Measurements from ENCODE around the gene NME5. TPM values are rescaled to one million over a fixed set of nuclear protein-coding genes. Genes with fewer than 3 reads are reported as not detected.

The NME5 gene
- total and polyA plus RNA-seq, 9 of the 15 experiments (the other 6 are each of a cell fraction or from before 2014, with no cell fraction given), result not detected

DNA sequence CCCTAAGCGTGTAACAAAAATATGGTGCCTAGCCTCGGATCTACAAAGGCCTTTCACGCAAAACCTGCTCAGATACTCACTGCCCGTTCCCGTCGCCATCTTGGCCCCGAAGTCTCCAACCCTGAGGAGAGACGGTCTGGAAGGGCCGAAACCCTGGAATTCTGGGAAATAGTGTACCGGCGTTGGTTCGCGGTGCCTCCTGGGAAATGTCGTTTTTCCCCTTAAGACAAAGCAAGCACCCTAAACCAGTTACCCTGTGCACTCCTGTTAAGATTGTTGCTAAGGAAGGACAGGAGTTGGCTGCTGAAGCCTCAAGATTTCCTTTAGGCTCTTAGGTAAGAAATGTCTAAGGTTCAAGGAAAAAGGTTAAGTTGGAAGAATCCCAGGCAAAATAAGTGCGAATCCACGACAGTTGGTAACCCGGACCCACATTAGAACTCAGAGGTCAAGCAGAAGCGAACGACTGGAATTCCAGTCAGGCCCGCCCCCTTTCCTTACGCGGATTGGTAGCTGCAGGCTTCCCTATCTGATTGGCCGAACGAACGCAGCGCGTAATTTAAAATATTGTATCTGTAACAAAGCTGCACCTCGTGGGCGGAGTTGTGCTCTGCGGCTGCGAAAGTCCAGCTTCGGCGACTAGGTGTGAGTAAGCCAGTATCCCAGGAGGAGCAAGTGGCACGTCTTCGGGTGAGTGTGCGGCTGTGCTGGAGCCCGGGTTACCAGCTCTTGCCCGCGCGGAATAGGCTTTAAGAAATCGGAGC is 39.5 kb upstream of the NME5 start, which contains the start of the genes BRD8 and KIF20A (continued):
- no peak for TF ChIP-seq WHSC1 (IDR thresholded peaks at IDR 0.05; ENCODE audit: low read length)
- TF ChIP-seq ZFP36 (IDR thresholded peaks at IDR 0.05; ENCODE audit: low read depth, low read length, partially characterized antibody), result no peak
- peak; percentile 92 for TF ChIP-seq HCFC1 (IDR thresholded peaks at IDR 0.05; ENCODE audit: low read depth, low read length)
- TF ChIP-seq, protein P1, sequence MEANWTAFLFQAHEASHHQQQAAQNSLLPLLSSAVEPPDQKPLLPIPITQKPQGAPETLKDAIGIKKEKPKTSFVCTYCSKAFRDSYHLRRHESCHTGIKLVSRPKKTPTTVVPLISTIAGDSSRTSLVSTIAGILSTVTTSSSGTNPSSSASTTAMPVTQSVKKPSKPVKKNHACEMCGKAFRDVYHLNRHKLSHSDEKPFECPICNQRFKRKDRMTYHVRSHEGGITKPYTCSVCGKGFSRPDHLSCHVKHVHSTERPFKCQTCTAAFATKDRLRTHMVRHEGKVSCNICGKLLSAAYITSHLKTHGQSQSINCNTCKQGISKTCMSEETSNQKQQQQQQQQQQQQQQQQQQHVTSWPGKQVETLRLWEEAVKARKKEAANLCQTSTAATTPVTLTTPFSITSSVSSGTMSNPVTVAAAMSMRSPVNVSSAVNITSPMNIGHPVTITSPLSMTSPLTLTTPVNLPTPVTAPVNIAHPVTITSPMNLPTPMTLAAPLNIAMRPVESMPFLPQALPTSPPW (CRISPR knock-in tag; IDR thresholded peaks at IDR 0.05), result peak; percentile 43; the same call in 1 of the 2 replicates
- TF ChIP-seq ZNF354B (CRISPR knock-in tag; IDR thresholded peaks at IDR 0.05), result no peak
- TF ChIP-seq KLF10 (CRISPR knock-in tag; IDR thresholded peaks at IDR 0.05), result no peak
- TF ChIP-seq ZNF639 (CRISPR knock-in tag; conservative IDR thresholded peaks at IDR 0.05 in 1 of 2, IDR thresholded peaks at IDR 0.05 in 1 of 2), result peak in 1 of 2 experiments; percentile 82; a peak in 2 of 4 replicates
- peak; percentile 30 to 99; a peak in 2 of 4 replicates for TF ChIP-seq HDAC1 (IDR thresholded peaks at IDR 0.05)
- peak; percentile 6; the same call in 1 of the 2 replicates for TF ChIP-seq CTBP1 (IDR thresholded peaks at IDR 0.05; ENCODE audit: borderline replicate concordance)
- TF ChIP-seq ZFX (CRISPR knock-in tag; IDR thresholded peaks at IDR 0.05), result peak; percentile 98
- peak; percentile 80 for TF ChIP-seq MTA2 (IDR thresholded peaks at IDR 0.05; ENCODE audit: low read depth)
- 0 out of 2 replicates have a peak, but pooled peaks have one; percentile 55 for TF ChIP-seq RUNX1 (IDR thresholded peaks at IDR 0.05; ENCODE audit: low read depth)
- TF ChIP-seq SMARCA5 (IDR thresholded peaks at IDR 0.05), result no peak
- TF ChIP-seq, protein P2, sequence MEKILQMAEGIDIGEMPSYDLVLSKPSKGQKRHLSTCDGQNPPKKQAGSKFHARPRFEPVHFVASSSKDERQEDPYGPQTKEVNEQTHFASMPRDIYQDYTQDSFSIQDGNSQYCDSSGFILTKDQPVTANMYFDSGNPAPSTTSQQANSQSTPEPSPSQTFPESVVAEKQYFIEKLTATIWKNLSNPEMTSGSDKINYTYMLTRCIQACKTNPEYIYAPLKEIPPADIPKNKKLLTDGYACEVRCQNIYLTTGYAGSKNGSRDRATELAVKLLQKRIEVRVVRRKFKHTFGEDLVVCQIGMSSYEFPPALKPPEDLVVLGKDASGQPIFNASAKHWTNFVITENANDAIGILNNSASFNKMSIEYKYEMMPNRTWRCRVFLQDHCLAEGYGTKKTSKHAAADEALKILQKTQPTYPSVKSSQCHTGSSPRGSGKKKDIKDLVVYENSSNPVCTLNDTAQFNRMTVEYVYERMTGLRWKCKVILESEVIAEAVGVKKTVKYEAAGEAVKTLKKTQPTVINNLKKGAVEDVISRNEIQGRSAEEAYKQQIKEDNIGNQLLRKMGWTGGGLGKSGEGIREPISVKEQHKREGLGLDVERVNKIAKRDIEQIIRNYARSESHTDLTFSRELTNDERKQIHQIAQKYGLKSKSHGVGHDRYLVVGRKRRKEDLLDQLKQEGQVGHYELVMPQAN (IDR thresholded peaks at IDR 0.05; ENCODE audit: borderline replicate concordance), result peak; percentile 99
- TF ChIP-seq GMEB1 (CRISPR knock-in tag; IDR thresholded peaks at IDR 0.05), result peak; percentile 42; the same call in 1 of the 2 replicates
- no peak for TF ChIP-seq SNIP1 (IDR thresholded peaks at IDR 0.05; ENCODE audit: low read depth)
- TF ChIP-seq, protein P3, sequence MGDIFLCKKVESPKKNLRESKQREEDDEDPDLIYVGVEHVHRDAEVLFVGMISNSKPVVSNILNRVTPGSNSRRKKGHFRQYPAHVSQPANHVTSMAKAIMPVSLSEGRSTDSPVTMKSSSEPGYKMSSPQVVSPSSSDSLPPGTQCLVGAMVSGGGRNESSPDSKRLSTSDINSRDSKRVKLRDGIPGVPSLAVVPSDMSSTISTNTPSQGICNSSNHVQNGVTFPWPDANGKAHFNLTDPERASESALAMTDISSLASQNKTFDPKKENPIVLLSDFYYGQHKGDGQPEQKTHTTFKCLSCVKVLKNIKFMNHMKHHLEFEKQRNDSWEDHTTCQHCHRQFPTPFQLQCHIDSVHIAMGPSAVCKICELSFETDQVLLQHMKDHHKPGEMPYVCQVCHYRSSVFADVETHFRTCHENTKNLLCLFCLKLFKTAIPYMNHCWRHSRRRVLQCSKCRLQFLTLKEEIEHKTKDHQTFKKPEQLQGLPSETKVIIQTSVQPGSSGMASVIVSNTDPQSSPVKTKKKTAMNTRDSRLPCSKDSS (IDR thresholded peaks at IDR 0.05; ENCODE audit: low read depth, partially characterized antibody), result no peak
- TF ChIP-seq MTF1 (CRISPR knock-in tag; IDR thresholded peaks at IDR 0.05; ENCODE audit: borderline replicate concordance), result no peak
- TF ChIP-seq HMG20B (CRISPR knock-in tag; IDR thresholded peaks at IDR 0.05), result no peak
